ENCODE results near the gene EFS.

- TF ChIP-seq POLR2A (IDR thresholded peaks at IDR 0.05; ENCODE audit: low read length) (no peak), GATA1 (IDR thresholded peaks at IDR 0.05; ENCODE audit: low read depth, low read length) (no peak)
These were observed at the start of gene EFS for GRCh38 chr14:23365036-23365731.
